ENCODE data around the gene TBX15.

TBX15 gene

GRCh38 chr1:118988186-118989005 lies at the start of gene TBX15:
TBX15 (minus strand) TSS chr1:118988343; CDS start chr1:118987795, 548 bp downstream.
- no peak for ATAC-seq

DNA sequence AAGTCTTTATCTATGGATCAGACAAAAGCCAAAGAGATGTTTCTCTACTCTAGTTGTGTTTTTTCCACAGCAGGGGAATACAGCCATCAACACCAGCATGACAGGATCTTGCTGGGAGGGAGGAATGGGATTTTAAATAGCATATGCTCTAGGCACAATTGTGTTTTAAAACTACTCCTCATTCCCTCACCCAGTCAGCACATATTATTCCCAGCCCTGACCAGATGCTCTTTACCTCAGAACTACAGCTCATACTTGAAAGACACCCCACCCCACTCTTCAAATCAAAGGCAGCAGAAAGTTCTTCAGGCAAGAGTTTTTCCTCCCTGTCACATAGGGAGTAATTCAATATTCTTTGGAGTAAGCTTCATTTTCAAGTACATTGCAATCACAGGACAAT lies 46.2 kb upstream of the TBX15 start:
- DNase-seq (no peak), ATAC-seq (no peak)

More at GRCh38 chr1:118988186-118989005, at the start of gene TBX15:
- no peak for DNase-seq

DNA sequence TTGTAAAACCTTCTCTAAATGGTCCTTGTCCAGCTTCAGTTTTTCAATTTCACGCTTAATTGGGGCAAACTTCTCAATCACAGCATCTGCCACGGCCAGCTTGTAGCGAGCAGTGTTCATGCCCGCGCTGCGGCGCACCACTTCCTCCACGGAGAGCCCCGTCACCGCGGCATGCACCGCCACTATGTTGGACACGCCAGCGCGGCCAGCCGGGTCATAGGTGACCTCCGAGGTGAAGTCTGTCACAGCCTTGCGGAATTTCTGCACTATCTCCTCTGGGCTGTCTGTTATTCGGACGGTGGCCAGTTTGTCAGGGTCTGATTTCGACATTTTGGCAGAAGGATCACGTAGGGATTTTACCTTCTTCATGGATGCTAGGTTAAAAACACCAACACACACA lies 44.8 kb upstream of the TBX15 start:
- ATAC-seq: no peak
- DNase-seq: no peak

GRCh38 chr1:119027759-119028158 lies 39.6 kb upstream of the TBX15 start:
- ATAC-seq: no peak
- no peak for DNase-seq

DNA sequence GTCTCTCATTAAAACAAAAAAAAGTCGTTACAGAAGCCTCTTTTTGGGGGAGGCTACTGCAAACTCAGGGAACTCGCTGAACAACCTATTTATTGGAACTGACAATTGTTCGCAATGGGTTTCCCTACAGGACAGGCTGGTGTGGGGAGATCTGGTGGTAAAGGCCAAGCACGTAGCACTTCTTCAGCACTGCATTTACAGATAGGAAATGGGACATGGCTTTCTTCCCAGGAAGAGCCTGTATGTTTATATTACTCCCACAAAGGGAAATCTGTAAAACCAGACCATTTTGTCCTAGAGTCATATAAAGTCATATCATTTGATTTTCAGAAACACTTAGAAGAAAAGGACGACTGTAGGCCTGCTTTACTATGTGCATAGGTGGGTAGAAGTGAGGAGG lies 38.8 kb upstream of the TBX15 start:
- ATAC-seq (no peak), DNase-seq (no peak)

GRCh38 chr1:119015547-119015946 lies 27.4 kb upstream of the TBX15 start:
- ATAC-seq (no peak), DNase-seq (no peak)

- DNase-seq (no peak), ATAC-seq (no peak)
Measured at GRCh38 chr1:119012383-119012782, 24.2 kb upstream of the TBX15 start.

DNA sequence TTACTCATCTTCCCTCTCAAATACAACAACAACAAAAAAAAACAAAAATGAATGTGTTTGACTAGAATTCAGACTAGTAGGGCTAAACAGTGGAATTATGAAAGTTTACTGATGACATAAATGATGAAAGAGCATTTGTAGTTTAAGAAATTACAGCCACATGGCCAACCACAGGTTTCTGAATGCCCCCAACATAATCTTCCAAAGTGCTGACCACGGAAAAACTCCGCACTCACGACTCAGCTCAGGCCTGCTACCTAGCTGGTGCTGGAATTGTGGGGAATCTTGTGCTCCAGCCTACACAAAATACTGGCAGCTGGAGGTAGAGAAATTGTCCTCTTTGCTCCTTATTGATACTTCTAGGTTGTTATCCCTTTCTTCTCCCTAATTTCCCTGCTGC lies 23.6 kb upstream of the TBX15 start:
- ATAC-seq: no peak

DNA sequence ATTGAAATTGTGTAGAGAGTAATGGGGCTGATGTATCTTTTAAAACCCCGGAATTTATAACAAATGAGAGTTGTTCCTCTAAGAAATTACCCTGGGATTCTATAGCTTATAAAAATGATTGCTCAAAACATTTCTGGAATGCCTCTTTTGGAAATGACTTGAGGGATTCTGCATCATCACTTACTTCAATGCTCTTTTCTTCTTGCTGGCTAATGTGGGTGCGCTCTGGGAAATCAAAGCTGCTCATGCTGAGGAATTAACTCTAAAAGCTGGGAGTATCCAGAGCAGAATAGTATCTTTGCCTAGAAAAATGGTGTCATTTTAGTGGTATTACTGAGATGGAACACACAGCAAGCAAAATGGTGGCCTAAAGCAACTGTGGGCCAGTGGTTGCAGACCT lies 23.0 kb upstream of the TBX15 start:
- ATAC-seq (no peak), DNase-seq (no peak)

More for the DNA sequence above, 23.6 kb upstream of the TBX15 start:
- no peak for DNase-seq

DNA sequence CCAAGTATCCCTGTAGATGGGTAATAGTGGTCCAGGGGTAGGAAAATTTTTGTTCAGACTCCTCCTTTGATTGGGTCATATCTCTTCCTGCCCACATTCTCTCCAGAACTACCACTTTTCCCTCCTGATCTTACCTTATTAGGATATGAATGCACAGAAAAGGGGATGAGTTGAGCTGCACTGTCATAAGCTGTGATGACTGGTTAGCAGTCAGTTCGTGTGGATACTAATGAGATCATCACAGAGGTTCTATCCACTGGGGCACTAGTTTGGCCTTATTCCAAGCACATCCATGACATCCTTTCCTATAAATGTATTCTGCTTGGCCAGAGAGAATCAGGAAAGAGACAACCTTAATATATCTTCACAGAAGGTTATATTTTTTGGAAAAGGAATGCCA lies 22.1 kb upstream of the TBX15 start:
- no peak for ATAC-seq

GRCh38 chr1:119009312-119009655 lies 21.1 kb upstream of the TBX15 start:
- DNase-seq (no peak), ATAC-seq (no peak)

More for the DNA sequence above, 22.1 kb upstream of the TBX15 start:
- DNase-seq: no peak

- ATAC-seq: peak; percentile 23
- DNase-seq: no peak
Measured at GRCh38 chr1:119008483-119009311, 20.6 kb upstream of the TBX15 start.

DNA sequence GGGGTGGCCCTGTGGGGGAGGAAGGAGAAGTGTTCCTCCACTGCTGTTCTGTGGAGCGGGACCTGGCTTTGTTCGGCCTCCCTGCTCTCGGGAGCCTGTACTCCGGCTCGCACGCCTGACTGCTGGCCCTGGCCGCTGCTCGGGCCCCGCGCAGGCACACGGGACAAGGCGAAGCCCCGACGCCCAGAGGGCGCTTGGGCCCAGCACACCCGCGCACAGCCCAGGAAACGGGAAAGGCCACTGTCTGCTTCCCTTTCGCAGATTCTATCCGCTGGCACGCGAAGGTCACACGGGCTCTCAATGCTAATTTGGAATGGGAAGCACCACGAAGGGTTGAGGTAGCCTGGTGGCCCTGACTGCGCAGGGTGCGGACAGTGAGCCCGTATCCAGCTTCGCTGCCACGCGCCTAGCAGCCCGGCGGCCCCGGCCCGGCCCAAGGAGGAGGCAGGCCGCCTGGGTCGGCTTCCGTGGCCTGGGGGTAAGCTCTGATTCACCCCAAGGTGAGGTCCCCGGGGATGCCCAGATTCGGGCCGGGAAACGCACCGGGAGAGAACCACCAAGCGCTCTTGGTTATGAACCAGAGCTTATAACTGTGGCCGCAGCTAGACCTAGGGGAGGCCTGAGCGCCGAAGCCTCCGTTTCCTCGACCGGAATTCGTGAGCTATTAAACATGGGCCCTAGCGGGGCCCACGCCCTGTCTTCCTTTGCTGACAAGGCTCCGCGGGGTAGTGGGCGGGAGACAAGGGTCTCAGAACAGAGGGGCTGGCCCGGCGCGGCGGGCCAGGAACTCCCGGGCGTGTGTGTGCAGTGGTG lies 19.7 kb upstream of the TBX15 start:
- no peak for DNase-seq
- no peak for ATAC-seq

DNA sequence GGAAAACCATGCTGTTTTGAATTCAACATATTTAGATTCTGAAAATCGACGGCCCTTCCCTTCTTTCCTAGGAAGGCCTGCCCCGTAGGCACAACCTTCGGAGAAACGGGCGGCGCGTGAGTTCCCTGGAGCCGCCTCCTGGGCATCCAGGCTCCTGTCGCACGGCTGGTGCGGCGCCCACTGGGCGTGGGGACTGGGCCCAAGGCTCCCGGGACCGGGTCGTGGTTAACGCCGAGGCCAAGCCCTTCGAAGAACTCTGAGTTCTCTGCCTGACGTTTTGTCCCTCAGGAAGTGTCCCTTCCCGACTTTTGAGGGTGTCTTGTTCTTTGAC lies 19.2 kb upstream of the TBX15 start:
- no peak for ATAC-seq
- DNase-seq: no peak

DNA sequence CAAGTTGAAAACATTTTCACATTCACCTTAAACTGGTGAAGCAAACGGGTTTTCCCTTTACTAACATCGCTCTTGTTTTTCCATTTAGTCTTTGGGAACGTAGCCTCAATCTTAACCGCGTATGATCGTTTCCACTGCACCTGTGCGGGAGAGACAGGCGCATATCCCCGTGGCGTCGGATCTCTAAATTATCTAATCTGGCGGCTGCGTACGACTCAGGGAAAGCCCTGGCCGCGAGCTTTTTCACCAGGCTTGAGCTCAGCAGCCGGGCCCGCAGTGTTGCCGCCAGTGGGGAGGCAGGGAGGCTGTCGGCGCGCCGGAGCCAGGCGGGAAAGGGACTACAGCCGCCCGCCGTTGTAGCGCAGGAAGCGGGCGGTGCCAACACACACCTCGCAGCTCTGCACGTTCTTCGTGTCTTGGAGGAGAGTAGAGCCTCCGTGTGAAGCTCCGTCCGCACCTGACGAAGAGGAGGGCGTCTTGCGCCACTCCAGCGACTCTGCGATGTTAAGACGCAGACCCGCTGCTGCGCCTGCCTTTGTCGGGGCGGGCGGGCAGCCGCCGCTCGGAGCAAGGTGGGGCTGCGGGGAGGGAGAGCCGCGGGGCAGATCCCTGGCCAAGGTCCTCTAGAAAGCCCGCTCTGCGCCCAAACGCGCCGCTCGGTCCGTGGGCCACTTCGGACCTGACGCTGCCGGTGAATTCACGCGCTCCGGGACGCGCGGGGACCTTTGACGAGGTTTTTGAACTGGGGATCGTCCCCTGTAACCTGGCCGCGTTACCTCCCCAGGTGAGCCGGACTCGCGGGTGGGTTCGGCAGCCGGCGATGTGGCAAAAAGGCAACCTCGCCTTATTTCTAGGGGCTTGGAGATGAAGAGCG lies 18.5 kb upstream of the TBX15 start:
- ATAC-seq (no peak), DNase-seq (no peak)

- DNase-seq (no peak), ATAC-seq (no peak)
Measured at GRCh38 chr1:119005724-119006405, 17.7 kb upstream of the TBX15 start.

- ATAC-seq: no peak
- no peak for DNase-seq
Measured at GRCh38 chr1:119004781-119005180, 16.6 kb upstream of the TBX15 start.

GRCh38 chr1:119004129-119004527 lies 16.0 kb upstream of the TBX15 start:
- ATAC-seq: no peak
- no peak for DNase-seq

- DNase-seq (no peak), ATAC-seq (no peak)
Measured at GRCh38 chr1:119003413-119004128, 15.4 kb upstream of the TBX15 start.

DNA sequence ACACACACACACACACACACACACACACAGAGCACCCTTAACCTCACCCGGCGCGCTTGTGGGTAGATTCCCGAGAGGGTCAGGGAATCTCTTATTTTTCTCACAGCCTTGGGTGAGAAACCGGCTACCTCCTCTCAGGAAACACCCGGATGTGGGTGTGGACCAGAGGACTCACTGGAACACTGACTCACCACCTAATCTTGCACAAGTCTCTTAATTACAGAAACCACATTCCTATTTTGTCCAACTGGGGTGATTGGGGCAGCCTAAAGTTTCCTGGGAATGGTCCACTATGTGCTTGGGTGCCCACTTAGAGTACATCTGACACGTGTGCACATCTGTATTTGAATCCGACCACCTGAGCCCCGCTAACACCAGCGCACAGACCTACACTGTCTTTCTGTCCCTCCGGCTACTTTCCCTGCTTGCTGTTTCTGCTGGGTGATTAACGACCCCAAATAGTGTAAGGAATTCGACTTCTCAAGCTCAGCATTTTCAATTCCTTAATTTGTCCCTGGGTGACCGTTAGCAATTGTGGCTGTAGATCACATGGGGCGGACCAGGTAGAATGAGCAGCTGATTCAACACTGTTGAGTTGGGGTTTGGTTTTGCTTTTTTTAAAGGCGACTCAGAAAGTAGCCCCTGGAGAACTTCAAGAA lies 14.0 kb upstream of the TBX15 start:
- no peak for DNase-seq
- no peak for ATAC-seq
